Glomerular endothelial cell (primary cell): ENCODE measurements around the gene BEND4. TPM values are rescaled to one million over a fixed set of nuclear protein-coding genes. Genes with fewer than 3 reads are reported as not detected.
"Not testable (repeated sequence)": the region's sequence is repeated elsewhere in the genome, so short reads cannot be mapped to it uniquely, and the experiment has no call there.

ENCODE experiments used
- DNase-seq: peaks from one replicate; pipeline ENCODE4 v3.0.0-alpha.2; 2011; ENCODE audit warnings: low read depth, low spot score; ENCODE audit errors: extremely low read depth
- total RNA-seq: library from RNA; depleted of rRNA; stranded (reverse); fragments of >200 nt; gene quantifications from 2 replicates; pipeline ENCODE4 v1.2.3, GENCODE V29; 2015

Gene BEND4
- total RNA-seq = 0.53 and 1.7 TPM in 2 replicates

DNA sequence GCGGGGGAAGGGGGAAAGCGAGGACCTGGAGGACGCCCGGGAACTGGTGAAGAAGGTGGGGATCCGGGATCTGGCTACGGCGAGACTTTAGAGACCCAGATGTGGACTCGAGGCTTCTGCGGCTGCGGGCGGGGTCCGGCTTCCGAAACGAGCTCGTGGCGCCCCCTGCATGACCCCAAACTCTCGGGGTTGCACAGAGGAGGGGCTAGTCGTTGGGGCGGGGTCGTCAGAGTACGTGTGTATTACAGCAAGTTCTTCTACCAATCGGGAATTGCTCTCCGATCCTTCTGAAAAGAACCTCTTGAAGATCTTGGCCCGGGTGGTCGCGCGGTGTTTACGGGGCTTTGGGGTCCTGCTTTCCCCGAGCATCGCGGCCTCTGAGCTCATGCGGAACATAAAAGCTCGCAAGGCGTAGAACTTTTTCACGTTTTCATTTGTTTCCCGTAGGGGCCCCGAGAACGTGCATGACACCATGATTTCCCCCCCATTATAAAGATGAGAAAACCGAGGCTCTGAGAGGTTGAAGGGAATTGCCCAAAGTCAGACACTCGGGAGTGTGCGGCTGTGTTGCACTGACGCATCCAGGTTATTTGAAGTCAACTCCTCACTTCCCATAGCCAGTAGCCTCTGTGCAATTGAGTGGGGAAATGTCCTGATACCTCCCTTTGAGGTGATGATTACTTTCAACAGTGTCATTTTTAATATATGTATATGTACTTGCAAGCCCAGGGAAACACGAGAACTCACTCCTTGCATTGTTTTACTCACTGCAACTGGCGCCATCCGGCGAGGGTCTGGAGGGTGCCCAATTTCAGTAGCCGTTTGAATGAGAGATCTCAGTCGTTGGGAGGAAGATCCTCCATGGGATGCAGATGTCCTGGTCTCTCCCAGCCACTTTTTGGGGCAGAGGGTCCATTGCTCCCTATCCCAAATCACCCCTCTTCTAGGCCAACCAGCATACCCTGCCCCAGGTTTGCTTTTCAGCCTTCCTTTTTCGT, at the start of gene BEND4:
Gene BEND4, minus strand, starts transcription at position 149 of the 998 bp plus-strand sequence. CDS start 512 bp downstream, outside the sequence.
- no peak for DNase-seq

DNA sequence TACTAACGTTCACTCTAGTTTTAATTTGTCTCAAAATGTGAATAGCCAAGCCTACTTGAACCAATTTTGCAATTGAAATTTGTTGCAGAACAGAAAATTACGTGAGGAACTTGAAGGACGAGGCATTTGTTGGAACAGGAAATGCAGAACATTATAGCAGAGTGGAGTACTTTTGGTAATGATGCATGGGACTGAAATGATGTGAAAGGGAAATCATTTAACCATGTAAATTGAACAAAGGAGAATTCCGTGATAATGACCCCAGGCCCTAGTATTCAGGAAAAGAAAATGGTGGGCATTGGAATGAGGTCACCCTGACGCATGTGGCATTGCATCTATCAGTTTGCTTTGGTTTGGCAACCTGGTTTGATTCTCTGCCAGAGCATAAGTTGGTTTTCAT, 44.9 kb upstream of the BEND4 start:
- DNase-seq = no peak

DNA sequence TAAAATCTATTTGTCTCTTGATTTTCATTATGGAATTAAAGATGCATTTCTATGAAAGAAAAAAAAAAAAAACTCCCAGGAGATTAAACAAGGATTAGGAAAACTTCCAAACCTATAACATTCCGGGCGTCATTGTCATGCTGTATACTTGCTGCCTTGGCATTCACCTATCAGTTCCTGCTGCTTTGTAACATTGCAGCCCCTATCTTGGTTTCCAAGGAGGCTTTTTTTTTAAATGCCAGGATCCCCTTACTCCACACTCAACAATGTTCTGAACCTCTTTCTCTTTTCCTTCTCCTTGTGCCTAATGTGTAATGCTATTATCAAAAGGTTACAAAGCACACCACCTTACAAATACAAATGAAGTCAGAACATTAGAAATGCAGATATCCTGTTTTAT, 20.5 kb upstream of the BEND4 start:
- DNase-seq = no peak

DNA sequence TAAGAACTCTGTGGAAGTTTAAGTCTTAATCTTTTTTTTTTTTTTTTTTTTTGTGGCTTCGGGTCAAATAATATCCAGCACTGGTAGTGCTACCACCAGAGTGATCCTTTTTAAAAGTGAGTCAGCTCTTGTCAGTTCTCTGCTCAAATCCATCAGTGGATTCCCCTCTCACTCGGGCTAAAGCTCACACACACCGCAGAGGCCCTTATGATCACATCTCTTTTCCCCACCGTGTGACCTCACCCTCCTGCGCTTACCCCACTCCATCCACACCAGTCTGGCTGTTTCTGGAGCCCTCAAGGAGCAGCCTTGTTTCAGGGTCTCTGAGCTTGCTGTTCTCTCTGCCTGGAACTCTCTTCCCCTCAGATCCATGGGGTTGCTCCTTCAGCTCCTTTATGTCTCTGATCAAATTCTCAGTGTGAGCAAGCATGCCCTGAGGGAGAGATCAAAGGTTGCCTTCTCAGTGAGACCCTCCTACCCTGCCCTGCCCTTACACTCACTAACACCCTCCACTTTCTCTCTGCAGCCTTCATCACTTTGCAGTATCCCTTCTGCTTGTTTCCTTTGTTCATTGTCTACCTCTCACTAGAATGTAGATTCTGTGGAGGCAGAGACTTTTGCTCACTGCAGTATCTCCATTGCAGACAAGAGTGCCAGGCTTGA, 19.8 kb upstream of the BEND4 start:
- no peak for DNase-seq

DNA sequence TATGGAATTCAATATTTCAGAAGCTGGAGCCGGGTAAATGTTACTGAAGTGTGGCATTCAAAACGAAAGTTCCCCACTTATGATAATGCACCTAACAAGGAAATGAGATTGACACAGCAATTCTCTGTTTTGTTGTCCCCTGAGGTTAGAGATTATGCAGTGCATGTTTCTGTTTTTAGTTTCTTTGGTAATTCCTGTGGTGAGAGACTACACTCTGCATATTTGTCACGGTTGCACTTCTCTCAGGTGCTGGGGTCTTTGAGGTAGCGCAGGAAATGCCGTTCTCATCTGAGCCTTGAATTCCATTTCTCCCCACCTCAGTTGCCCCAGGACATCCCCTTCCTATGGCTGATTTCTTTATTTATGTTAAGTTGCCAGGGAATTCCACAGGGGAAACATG, 15.3 kb upstream of the BEND4 start:
- no peak for DNase-seq

DNA sequence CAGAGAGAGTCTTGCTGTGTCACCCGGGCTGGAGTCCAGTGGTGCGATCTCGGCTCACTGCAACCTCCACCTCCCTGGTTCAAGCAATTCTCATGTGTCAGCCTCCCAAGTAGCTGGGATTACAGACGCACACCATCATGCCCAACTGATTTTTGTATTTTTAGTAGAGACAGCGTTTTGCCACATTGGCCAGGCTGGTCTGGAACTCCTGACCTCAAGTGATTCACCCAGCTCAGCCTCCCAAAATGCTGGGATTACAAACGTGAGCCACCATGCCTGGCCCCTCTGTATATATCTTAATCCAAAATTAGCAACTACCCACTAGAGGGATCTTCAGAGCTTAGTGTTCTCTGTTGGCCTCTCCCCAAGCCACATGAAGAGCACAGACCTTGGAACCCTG, 13.7 kb upstream of the BEND4 start:
- not testable (repeated sequence) for DNase-seq

DNA sequence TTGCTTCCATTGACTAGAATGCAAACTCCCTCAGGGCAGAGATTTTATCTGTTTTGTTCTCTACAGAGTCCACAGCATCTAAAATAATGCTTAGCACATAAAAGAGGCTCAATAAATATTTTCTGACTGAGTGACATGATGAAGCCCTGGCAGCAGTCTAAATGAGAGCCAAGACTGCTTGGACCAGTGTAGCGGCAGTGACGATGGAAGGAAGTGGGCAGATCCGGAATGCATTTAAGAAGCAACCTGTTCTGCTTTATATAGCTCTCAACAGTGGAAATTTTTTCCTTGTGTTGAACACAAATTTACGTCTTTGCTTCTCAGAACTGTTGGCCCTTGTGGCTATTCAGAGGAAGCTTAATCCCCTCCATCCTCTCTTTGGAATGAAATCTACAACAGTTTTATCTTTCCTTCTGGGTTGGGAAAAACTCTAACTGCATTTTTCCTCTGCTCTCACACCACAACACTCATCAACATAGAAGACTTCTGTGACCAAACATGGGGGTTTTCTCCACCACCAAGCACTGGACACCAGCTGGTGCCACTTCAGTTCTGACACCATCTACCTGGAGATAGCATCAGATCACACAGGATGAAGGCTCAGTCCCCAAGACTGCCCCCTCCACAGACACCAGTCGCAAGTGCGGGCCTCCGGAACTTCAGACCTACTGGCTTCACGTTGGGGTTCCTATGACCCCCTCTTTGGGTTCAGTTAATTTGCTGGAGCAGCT, 7.0 kb upstream of the BEND4 start:
- DNase-seq = no peak

DNA sequence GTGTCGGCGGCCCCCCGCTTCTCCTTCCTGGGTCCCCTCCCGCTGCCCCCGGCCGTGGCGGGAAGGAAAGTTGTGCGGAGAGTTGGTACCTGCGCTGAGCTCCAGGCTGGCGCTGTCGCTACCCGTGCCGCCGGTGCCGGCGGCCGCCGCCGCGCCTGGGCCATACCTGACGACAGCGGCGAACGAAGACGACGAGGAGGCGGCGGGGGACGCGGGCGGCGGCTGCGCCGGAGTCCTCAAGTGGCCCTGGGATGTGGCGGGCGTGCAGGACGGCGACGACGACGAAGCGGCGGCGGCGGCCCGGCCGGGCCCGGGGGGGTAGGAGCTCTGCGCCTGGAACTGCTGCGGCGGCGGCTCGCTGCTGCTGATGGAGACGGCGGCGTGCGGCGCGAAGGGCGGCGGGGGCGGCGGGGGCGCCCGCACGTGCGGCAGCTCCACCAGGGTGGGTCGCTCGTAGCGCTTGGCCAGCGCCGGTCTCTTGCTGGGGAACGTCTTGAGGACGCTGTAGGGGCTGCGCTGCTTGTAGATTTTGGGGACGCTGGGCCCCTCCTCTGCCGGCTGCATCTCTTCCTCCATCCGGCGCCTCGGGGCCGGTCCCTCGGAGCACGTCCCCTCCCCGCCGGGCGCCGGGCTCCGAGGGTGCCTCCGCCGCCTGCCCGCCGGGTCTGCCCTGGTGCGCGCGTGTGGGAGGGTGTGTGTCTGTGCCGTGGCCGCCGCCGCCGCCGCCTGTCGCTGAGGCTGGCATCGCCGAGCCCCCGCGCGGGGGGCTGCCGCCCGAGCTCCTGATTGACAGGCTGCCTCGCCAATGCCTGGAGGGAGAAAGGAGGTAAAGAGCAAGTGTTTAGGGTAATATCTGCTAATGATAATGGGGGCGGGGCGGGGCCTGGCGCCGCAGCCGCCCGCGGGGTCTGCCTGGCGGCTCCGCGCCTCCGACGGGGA, 618 bp downstream of the BEND4 start:
- no peak for DNase-seq

DNA sequence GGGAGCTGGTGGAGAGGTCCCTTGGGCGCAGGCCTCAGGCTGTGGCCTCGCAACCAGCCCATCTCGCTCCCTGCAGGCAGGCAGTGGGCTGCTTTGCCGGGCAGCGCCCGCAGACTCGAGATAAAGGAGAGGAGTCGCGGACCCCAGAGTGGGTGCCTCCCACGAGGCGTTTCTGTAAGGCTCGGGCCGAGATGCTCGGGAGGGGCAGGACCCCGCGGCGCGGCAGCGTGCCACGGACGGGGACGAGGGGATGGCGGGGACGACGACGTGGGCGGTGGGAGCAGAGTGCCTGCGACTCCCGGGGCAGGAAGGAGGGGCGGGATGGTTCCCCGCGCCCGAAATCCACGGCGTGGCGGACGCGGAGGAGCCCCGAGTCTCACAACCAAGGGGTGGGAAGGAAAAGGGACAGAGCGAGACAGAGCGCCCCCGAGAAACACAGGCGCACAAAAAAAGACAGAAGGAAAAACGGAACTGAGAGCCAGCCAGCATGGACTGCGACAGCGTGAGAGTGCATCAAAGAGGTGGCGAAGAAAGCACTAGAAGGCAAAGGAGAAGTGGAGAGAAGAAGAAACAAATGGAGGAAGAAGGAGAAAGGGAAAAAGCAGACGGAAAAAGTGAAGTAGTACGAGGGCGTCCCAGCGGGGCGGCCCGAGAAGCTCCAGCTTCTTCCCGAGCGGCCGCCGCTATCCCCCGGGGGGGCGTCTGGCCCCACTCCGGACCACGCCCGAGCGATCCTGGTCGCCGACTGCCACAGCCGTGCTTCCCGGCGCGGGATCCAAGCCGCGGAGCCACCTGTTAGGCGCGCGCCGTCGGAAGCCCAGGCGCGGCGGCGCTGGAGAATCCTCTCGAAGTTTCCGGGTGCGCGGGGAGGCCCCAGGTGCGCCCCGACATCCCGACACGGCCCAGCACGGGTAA, 1.5 kb downstream of the BEND4 start:
- DNase-seq = no peak

DNA sequence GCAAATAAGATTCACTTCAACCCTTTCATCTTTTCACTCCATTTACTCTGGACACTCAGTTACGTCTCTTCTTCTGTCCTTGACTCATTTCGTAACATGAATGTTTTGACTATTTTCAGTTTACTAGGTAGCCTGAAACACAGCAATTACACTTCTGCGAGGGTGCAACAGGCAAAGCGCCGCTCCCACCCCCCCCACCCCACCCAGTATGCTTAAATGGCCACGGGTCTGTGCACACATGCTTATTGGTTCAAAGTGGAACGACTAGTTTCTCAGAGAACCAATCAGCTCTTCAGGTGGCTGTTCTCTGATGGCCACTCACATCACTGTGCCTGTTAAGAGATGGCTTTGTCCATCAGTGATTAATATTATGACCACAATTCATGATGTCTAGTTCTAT, 3.5 kb downstream of the BEND4 start:
- DNase-seq = no peak

DNA sequence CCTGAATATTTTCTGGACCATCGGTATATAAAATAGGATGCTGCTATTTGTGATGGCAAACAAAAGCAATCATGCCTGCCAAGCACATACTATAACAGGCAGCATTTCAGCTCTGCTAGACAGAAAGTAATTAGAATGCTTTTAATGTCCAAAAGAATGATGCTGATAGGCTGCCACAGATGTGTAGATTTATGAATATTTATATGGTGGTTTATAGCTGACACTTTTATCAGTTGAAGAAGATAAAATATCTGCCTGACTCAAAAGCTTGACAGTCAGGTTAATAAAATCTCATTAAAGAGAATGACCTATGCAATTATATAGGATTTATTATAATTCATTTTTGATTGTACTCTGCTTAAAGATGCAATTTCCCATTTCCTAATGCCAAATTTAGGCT, 4.0 kb downstream of the BEND4 start:
- no peak for DNase-seq

DNA sequence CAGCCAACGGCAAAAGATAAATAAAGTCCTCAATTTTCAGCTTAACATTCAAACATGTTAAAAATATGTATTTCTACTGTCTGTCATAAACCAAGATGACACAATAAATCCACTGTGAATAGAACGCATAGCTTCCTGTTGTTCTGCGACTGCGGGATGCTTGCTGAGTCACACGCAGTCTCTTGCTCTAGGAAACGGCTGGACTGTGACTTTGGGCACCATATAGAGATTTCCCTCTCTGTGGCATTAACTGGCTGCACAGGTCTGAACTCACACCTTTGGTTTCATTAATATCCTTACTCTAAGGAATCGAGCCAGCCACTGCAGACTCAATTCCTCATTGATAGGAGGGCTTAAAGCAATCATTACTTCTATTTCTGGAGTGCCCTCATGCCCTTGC, 8.4 kb downstream of the BEND4 start:
- DNase-seq = no peak

DNA sequence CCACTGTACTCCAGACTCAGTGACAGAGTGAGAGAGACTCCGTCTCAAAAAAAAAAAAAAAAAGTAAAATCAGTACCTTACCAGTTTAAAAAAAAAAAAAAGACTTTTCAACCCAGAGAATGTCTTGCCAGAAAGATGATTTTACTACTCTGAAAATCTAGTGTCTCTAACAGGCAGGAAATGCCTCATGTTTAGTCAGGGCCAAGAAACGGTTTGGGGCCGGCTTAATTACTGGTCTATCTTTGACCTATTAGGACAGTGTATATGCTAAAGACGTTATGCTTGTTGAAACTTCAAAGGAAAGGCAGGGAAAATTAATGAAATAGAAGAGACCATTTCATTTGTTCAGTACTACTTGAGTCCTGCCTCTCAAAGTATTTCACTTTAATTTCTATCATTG, 9.9 kb downstream of the BEND4 start:
- DNase-seq = no peak

DNA sequence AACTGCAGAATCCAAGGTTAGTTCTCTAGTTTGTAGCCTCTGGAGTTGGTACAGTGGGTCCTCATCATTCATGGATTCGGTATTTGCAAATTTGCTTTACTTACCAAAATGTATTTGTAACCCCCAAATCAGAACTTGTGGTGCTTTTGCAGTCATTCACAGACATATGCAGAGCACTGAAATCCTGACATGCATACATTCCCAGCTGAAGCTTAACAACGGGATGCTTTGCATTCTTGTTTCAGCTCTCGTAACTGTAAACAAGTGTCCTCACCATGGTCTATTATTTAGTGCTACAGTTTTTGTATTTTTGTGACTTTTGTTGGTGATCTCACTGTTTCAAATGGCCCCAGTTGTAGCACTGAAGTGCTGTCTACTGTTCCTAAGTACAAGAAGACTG, 16.1 kb downstream of the BEND4 start:
- no peak for DNase-seq

DNA sequence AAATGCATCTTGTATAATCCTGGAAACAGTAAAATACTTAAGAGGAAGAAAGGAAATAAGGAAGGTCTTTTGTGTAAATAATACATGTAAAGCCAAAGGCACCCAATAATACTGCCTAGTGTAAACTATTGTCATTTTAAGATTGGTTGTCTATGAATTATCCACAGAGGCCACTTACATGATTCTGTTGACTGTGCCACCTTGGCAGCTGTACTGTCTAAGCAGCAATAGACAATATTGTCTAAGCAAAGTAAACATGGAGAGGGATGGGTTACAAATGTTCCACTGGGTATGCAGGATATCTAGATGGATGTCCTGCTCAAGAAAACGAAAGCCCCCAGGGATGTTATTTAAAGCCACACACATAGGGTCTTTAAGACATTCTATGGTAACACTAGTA, 19.4 kb downstream of the BEND4 start:
- DNase-seq = no peak

DNA sequence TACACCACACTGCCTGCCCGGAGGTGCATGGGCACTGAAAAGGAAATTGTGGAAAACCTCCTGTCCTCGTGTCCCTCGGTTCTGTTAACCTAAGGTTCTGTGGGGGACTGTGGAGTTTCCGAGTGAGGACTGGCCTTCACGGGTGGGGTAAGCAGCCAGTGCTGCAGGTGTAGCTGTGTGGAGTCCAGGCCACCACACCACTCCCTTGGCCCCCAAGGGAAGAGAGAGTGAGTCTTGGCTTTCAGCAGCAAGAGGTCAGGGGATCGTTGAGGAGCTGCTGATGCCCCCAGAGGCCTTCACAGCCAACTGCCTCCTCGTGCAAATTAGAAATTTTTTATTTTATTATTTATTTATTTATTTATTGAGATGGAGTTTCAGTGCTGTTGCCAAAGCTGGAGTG, 20.4 kb downstream of the BEND4 start:
- DNase-seq = no peak

DNA sequence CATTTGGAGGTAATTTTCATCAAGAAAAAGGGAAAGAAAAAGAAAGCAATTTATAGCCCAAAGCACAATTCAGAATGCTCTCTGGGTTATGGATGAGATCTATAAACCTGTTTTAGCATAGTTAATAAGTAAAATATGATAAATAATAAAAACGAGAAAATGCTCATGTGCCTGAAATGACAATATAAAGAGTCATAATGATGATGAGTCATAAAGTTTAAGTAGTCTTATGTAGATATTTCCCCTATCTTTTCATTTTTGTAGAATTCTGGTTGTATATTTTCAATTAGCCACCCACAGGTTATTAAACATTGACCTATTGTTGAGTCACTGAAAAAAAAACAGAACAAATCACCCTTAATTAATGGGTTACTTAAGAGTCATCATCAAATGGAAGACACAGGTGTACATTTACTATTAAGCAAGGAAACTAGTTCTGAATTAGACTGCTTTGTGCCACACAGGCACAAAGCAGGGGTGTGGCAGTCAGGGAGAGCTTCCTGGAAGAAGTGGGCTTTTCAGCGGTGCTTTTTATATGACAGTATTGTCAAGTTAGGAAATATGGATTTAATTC, 29.3 kb downstream of the BEND4 start:
- no peak for DNase-seq

DNA sequence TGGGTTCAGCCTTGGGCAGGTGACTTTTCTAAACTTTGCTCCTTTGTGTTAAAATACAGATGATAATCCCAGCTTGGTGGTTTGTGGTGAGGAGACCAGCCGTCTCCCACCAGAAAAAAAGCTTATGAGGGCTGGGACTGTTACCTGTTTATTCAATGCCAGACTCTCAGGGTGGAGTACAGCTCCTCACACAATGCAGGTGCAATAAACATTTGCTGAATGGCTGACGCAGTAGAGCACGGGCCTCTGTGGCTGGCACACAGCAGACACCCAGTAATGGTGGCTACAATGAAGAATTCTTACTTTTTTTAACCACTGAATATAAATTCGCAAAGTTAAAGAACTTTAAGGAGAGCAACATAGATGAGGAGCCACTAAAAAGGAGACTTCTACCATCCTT, 30.2 kb downstream of the BEND4 start:
- no peak for DNase-seq

DNA sequence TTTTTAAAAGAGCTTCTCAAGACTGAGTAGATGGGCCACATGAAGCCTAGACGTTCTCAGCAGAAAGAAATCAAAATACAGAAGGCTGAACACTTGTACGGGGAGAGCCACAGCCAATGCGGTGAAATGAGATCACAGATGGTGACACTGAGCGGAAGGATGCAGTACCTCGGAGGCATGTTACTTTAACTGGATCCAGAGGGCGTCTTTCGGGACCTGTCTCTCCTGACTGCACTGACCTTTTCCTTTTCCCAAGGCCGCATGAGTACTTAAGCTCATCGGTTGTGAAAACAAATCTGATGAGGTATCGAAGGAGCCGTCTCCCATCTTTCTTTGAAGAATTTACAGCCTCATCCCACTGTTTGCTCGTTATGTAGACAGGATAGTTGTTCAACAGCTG, 32.6 kb downstream of the BEND4 start:
- no peak for DNase-seq
